Breast epithelium (tissue), 3 donors: ENCODE data around the gene NIPSNAP2.

Experiments used
- POLR2AphosphoS5 ChIP-seq, 3 donors: sonication (generic); formaldehyde crosslinking; IDR thresholded peaks; one replicate each; pipeline ENCODE4 v1.6.1; 2017; ENCODE audit warnings: antibody characterized with exemption in 3 of 3
- TF ChIP-seq, protein P1 (sequence below), 3 donors: fragments of 450-650 bp; IDR thresholded peaks; one replicate each; pipeline ENCODE4 v1.5.1; 2016 to 2017; ENCODE audit warnings: antibody characterized with exemption in 3 of 3, mild to moderate bottlenecking in 3 of 3, moderate library complexity in 3 of 3

DNA sequence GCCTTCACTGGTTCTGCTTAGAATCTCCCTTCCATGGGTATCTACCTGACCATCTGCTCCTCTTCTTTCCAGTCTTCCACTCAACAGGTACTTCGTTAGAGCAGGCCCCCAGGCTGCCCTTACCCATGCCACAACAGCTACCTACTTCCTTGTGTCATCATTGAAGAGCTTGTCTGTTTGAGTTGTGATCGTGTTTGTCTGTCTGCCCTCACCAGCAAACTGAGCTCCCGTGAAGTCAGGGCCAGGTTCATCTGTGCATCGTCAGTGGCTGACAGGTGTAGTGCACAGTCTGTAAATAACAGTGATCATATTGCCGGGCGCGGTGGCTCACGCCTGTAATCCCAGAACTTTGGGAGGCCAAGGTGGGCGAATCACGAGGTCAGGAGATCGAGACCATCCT is 5.0 kb downstream of the NIPSNAP2 start:
- no peak for TF ChIP-seq POLR2AphosphoS5 (IDR thresholded peaks at IDR 0.05)
- TF ChIP-seq, protein P1, sequence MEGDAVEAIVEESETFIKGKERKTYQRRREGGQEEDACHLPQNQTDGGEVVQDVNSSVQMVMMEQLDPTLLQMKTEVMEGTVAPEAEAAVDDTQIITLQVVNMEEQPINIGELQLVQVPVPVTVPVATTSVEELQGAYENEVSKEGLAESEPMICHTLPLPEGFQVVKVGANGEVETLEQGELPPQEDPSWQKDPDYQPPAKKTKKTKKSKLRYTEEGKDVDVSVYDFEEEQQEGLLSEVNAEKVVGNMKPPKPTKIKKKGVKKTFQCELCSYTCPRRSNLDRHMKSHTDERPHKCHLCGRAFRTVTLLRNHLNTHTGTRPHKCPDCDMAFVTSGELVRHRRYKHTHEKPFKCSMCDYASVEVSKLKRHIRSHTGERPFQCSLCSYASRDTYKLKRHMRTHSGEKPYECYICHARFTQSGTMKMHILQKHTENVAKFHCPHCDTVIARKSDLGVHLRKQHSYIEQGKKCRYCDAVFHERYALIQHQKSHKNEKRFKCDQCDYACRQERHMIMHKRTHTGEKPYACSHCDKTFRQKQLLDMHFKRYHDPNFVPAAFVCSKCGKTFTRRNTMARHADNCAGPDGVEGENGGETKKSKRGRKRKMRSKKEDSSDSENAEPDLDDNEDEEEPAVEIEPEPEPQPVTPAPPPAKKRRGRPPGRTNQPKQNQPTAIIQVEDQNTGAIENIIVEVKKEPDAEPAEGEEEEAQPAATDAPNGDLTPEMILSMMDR (IDR thresholded peaks at IDR 0.05) = no peak
